Lower lobe of right lung (tissue), 2 donors: ENCODE data around the gene NAT10. TPM values are rescaled to one million over a fixed set of nuclear protein-coding genes. Genes with fewer than 3 reads are reported as not detected.

ENCODE experiments used
- ATAC-seq, 2 donors: fragments of 200-7000 bp; cut with Tn5 transposase; one replicate each; pipeline ENCODE4 v1.9.1; 2020 to 2022; ENCODE audit warnings: mild to moderate bottlenecking in 2 of 2, moderate library complexity in 2 of 2
- DNase-seq: peaks from one replicate; pipeline ENCODE4 v3.0.0-alpha.2; 2020
- H3K27ac ChIP-seq: fragments of 200-600 bp; one replicate; pipeline ENCODE4 v1.8.0; 2022
- H3K27me3 ChIP-seq: fragments of 200-600 bp; one replicate; pipeline ENCODE4 v1.8.0; 2022; ENCODE audit warnings: low read depth
- H3K36me3 ChIP-seq: fragments of 200-600 bp; one replicate; pipeline ENCODE4 v1.8.0; 2022; ENCODE audit warnings: mild to moderate bottlenecking
- H3K4me1 ChIP-seq: fragments of 200-600 bp; one replicate; pipeline ENCODE4 v1.8.0; 2022
- H3K4me3 ChIP-seq: fragments of 200-600 bp; one replicate; pipeline ENCODE4 v1.8.0; 2022; ENCODE audit warnings: mild to moderate bottlenecking
- H3K9me3 ChIP-seq: fragments of 200-600 bp; one replicate; pipeline ENCODE4 v1.8.0; 2022
- intact Hi-C: fragments of 100-400 bp; cut with DNase I; formaldehyde crosslinking; loops from one replicate; pipeline ENCODE4 v1.11.0; 2022
- total RNA-seq: library from RNA; stranded (reverse); fragmentation: NEBNext Ultra II Directional; extraction: Animal tissue kit (Norgen Biotek cat#: 25700); gene quantifications from one replicate; pipeline ENCODE4 v1.2.1, GENCODE V29; 2021
- TF ChIP-seq, protein P1 (sequence below): fragments of 200-600 bp; IDR thresholded peaks from one replicate; pipeline ENCODE4 v1.8.0; 2022; ENCODE audit warnings: antibody characterized with exemption, mild to moderate bottlenecking
- donor health status: DM: no; HTN: yes; CAD: no; lungs with severe emphysema.

The NAT10 gene
- total RNA-seq, 1 donor from 2014 or later: 37.3 TPM

DNA sequence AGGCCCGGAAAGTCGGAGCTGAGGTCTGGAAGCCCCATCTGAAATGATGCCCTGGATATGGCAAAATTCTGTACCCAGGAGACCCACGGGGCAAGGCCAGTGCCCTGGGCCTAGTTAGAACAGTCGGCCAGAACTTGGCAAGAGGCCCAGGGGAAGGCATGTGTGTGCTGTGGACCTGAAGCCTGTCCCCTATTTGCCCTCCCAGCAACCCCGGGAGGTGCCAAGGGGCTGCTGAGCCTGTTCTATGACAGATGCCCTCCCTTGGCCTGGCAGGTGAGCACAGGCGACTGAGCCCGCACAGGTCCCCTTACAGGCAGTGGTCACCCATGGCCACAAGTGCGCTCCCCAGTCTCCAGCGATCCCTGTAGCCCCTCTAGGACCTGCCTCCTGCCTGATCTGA is 51.7 kb downstream of the NAT10 start:
- no peak overlapping the region for H3K4me3 ChIP-seq
- peaks cover 13% of the 10 kb centered on the region for H3K4me1 ChIP-seq
- H3K27me3 ChIP-seq: no peaks in the 10 kb centered on the region
- intact Hi-C loops: no loop called here
- no peak overlapping the region for H3K27ac ChIP-seq
- no peak for DNase-seq
- no peaks in the 10 kb centered on the region for H3K9me3 ChIP-seq
- no peak for ATAC-seq
- TF ChIP-seq, protein P1, sequence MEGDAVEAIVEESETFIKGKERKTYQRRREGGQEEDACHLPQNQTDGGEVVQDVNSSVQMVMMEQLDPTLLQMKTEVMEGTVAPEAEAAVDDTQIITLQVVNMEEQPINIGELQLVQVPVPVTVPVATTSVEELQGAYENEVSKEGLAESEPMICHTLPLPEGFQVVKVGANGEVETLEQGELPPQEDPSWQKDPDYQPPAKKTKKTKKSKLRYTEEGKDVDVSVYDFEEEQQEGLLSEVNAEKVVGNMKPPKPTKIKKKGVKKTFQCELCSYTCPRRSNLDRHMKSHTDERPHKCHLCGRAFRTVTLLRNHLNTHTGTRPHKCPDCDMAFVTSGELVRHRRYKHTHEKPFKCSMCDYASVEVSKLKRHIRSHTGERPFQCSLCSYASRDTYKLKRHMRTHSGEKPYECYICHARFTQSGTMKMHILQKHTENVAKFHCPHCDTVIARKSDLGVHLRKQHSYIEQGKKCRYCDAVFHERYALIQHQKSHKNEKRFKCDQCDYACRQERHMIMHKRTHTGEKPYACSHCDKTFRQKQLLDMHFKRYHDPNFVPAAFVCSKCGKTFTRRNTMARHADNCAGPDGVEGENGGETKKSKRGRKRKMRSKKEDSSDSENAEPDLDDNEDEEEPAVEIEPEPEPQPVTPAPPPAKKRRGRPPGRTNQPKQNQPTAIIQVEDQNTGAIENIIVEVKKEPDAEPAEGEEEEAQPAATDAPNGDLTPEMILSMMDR: no peak
- H3K36me3 ChIP-seq: peaks cover 6% of the 10 kb centered on the region

DNA sequence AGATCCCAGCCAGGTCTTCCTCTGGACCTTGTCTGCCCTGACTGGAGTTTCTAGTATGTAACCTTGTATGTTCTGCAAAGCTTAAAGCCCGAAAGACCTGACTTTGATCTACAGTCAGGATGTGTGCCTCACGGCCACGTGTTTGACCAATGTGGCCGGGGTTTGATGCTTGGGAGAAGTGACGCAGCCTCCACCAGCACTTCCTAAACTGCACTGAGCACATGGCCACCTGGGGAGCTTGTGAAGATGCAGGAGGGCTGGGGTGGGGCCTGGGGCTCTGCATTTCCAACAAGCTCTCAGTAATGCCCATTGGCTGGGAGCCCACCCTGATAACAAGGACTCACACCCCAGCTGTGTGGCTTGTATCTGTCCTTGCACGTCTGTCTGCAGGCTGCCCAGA is 53.2 kb downstream of the NAT10 start:
- no peak overlapping the region for H3K4me3 ChIP-seq
- ATAC-seq (no peak), DNase-seq (no peak)
- H3K9me3 ChIP-seq: no peaks in the 10 kb centered on the region
- H3K36me3 ChIP-seq: no peaks in the 10 kb centered on the region
- no peak overlapping the region for H3K27ac ChIP-seq
- TF ChIP-seq, protein P1: no peak
- no peaks in the 10 kb centered on the region for H3K27me3 ChIP-seq
- H3K4me1 ChIP-seq: peaks cover 13% of the 10 kb centered on the region
- intact Hi-C loops: no loop called here

DNA sequence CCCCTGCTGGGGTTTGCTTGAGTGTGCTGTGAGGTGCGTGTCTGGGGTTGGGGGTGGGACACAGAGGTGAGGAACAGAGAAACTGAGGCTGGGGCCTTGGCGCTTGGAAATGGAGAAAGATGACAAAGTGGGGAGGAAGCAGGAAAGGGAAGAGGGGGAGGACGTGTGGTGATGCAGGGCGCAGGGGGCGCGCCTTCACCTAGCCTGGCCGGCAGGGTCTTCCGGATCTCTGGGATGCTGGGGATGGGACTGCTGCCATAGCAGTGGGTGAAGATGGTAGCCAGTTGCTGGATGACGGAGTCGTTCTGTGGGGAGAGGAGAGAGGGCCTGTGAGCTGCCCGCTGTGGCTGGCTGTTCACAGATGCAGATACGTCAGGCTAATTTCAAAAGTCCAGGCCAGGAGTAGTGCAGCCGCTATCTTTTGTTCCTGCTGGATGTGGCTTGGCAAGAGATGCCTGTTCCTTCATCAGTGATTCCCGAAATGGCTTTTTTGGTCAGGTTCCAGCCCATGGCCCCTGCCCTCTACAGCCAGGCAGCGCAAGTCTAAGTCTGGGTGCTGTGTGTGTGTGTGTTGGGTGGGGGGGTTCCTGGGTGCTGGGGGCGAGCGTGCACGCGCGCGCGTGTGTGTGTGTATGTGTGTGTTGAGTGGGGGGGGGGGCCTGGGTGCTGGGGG is 54.8 kb downstream of the NAT10 start:
- Histone ChIP-seq H3K27me3 (no peaks in the 10 kb centered on the region), H3K36me3 (no peaks in the 10 kb centered on the region), H3K9me3 (no peaks in the 10 kb centered on the region), H3K27ac (no peak overlapping the region), H3K4me3 (no peak overlapping the region), H3K4me1 (peaks cover 8% of the 10 kb centered on the region)
- no peak for DNase-seq
- intact Hi-C loops: no loop called here
- ATAC-seq: no peak
- TF ChIP-seq, protein P1: no peak

DNA sequence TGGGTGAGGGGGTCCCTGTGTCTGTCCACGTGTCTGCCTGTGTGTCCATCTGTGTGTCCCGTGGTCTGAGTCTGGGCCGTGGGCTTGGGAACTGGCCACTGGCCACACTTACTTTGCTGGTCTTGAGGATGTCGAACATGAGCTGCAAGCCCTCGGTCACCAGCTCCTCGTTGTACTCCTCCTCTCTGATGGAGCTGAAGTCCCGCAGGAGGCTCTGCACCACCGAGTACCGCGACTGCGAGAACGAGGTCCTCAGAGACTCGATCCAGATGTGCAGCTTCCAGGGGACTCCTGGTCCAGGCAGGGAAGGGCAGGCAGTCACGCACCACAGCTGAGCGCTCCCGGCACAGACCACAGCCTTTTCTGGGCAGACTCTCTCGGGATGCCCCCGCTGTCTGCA is 55.4 kb downstream of the NAT10 start:
- Histone ChIP-seq H3K27me3 (no peaks in the 10 kb centered on the region), H3K4me3 (no peak overlapping the region), H3K27ac (no peak overlapping the region), H3K36me3 (no peaks in the 10 kb centered on the region), H3K4me1 (peaks cover 3% of the 10 kb centered on the region), H3K9me3 (no peaks in the 10 kb centered on the region)
- TF ChIP-seq, protein P1: no peak
- no peak for DNase-seq
- no peak for ATAC-seq
- intact Hi-C loops: no loop called here

DNA sequence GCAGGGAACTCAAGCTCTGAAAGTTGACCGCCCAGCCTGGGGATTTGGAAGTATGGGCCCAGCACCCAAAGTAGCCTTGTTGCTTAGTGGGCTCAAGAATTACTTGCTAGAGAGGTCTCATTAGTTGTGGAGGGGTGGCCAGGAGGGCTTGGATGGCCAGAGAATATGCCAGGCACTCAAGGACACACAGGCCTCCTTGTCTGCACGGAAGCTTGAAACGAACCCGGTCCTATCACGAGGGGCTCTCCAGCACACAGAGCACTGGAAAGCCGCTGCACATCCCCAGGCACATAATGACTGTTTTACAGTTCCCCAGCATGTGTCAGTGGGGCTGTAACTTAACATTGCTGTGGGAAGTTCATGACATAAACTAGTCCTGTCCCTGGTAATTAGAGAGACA is 55.9 kb downstream of the NAT10 start:
- TF ChIP-seq, protein P1: no peak
- no peak for DNase-seq

More for the DNA sequence above, 55.9 kb downstream of the NAT10 start:
- Histone ChIP-seq H3K4me3 (no peak overlapping the region), H3K27me3 (no peaks in the 10 kb centered on the region), H3K4me1 (no peaks in the 10 kb centered on the region), H3K27ac (no peak overlapping the region), H3K36me3 (no peaks in the 10 kb centered on the region), H3K9me3 (no peaks in the 10 kb centered on the region)
- ATAC-seq: no peak
- intact Hi-C loops: no loop called here
